Measurements from ENCODE around the gene ITGB7.
"Not testable (repeated sequence)": the region's sequence is repeated elsewhere in the genome, so short reads cannot be mapped to it uniquely, and the experiment has no call there.

The ITGB7 gene

GRCh38 chr12:53182903-53183302 is 24.1 kb downstream of the ITGB7 start:
- in situ Hi-C loops (cut with HindIII; ENCODE audit: low sequenced_read_pairs) = loop anchor here (10.0 kb wide), 1 partner anchor 48 kb away; no protein-coding TSS in a partner anchor

GRCh38 chr12:53181935-53182334 is 25.1 kb downstream of the ITGB7 start:
- in situ Hi-C loops (cut with HindIII; ENCODE audit: low sequenced_read_pairs) = loop anchor here (10.0 kb wide), 1 partner anchor 47 kb away; no protein-coding TSS in a partner anchor

- in situ Hi-C loops (cut with HindIII; ENCODE audit: low sequenced_read_pairs) = loop anchor here (10.0 kb wide), 1 partner anchor 46 kb away; no protein-coding TSS in a partner anchor
Observed at GRCh38 chr12:53180931-53181645, 26.0 kb downstream of the ITGB7 start.

- in situ Hi-C loops (cut with HindIII; ENCODE audit: low sequenced_read_pairs) = loop anchor here (10.0 kb wide), 1 partner anchor 46 kb away; no protein-coding TSS in a partner anchor
Observed at GRCh38 chr12:53180220-53180930, 26.7 kb downstream of the ITGB7 start, which contains the start of the genes CSAD and ZNF740. Gene CSAD (minus strand): TSS chr12:53180925. CDS start chr12:53173470, 7,455 bp downstream. Gene ZNF740 (plus strand): TSS chr12:53180722. CDS start chr12:53181984, 1,262 bp downstream.

- in situ Hi-C loops (cut with HindIII; ENCODE audit: low sequenced_read_pairs) = loop anchor here (10.0 kb wide), 1 partner anchor 45 kb away; no protein-coding TSS in a partner anchor
Observed at GRCh38 chr12:53179687-53180219, 27.3 kb downstream of the ITGB7 start.

- in situ Hi-C loops (cut with HindIII; ENCODE audit: low sequenced_read_pairs) = not testable (repeated sequence)
Observed at GRCh38 chr12:53178803-53179202, 28.2 kb downstream of the ITGB7 start.

GRCh38 chr12:53177447-53177846 is 29.6 kb downstream of the ITGB7 start:
- in situ Hi-C loops (cut with HindIII; ENCODE audit: low sequenced_read_pairs) = not testable (repeated sequence)

GRCh38 chr12:53176750-53177149 is 30.3 kb downstream of the ITGB7 start:
- in situ Hi-C loops (cut with HindIII; ENCODE audit: low sequenced_read_pairs) = no loop called here

- in situ Hi-C loops (cut with HindIII; ENCODE audit: low sequenced_read_pairs) = loop anchor here (5.0 kb wide), 1 partner anchor 98 kb away; the partner anchor contains the start of gene SPRYD3
Observed at GRCh38 chr12:53174881-53175491, 32.1 kb downstream of the ITGB7 start.

GRCh38 chr12:53173085-53173715 is 33.9 kb downstream of the ITGB7 start:
- in situ Hi-C loops (cut with HindIII; ENCODE audit: low sequenced_read_pairs) = loop anchor here (5.0 kb wide), 1 partner anchor 96 kb away; the partner anchor contains the start of gene SPRYD3

GRCh38 chr12:53172352-53172751 is 34.7 kb downstream of the ITGB7 start:
- in situ Hi-C loops (cut with HindIII; ENCODE audit: low sequenced_read_pairs) = loop anchor here (5.0 kb wide), 1 partner anchor 95 kb away; the partner anchor contains the start of gene SPRYD3

- in situ Hi-C loops (cut with HindIII; ENCODE audit: low sequenced_read_pairs) = loop anchor here (5.0 kb wide), 1 partner anchor 95 kb away; the partner anchor contains the start of gene SPRYD3
Observed at GRCh38 chr12:53171725-53172329, 35.2 kb downstream of the ITGB7 start.

- in situ Hi-C loops (cut with HindIII; ENCODE audit: low sequenced_read_pairs) = loop anchor here (5.0 kb wide), 1 partner anchor 94 kb away; the partner anchor contains the start of gene SPRYD3
Observed at GRCh38 chr12:53170876-53171724, 36.0 kb downstream of the ITGB7 start.

- in situ Hi-C loops (cut with HindIII; ENCODE audit: low sequenced_read_pairs) = loop anchor here (5.0 kb wide), 1 partner anchor 93 kb away; the partner anchor contains the start of gene SPRYD3
Observed at GRCh38 chr12:53170215-53170614, 36.8 kb downstream of the ITGB7 start.

GRCh38 chr12:53169644-53170043 is 37.4 kb downstream of the ITGB7 start:
- in situ Hi-C loops (cut with HindIII; ENCODE audit: low sequenced_read_pairs) = loop anchor here (5.0 kb wide), 1 partner anchor 92 kb away; the partner anchor contains the start of gene SPRYD3

- in situ Hi-C loops (cut with HindIII; ENCODE audit: low sequenced_read_pairs) = no loop called here
Observed at GRCh38 chr12:53166837-53167236, 40.2 kb downstream of the ITGB7 start.

GRCh38 chr12:53163008-53163407 is 44.0 kb downstream of the ITGB7 start:
- in situ Hi-C loops (cut with HindIII; ENCODE audit: low sequenced_read_pairs) = not testable (repeated sequence)

GRCh38 chr12:53161119-53161911 is 45.7 kb downstream of the ITGB7 start:
- in situ Hi-C loops (cut with HindIII; ENCODE audit: low sequenced_read_pairs) = no loop called here
